Keratinocyte (primary cell): ENCODE results near the gene BAZ2B. TPM values are rescaled to one million over a fixed set of nuclear protein-coding genes. Genes with fewer than 3 reads are reported as not detected.

Experiments used
- DNase-seq: peaks from one replicate; pipeline ENCODE4 v3.0.0-alpha.2; 2011; ENCODE audit warnings: low read depth, missing footprints, low spot score
- FAIRE-seq: peaks from 2 replicates; lab custom pipeline; 2011; peaks lifted over from hg19 to GRCh38; lab: Jason Lieb, UNC
- H2AFZ ChIP-seq: 2 replicates; pipeline ENCODE4 v1.6.0; 2012; ENCODE audit warnings: low read length, control low read depth, inconsistent platforms; ENCODE audit not compliant: control insufficient read depth
- H3K27ac ChIP-seq: 2 replicates; pipeline ENCODE4 v1.5.1; 2011; ENCODE audit warnings: low read length; ENCODE audit not compliant: control insufficient read depth, insufficient read depth
- H3K27me3 ChIP-seq: 3 replicates; pipeline ENCODE4 v1.6.0; 2011; ENCODE audit warnings: low read length; ENCODE audit not compliant: control insufficient read depth, insufficient read depth; ENCODE audit errors: extremely low read depth
- H3K36me3 ChIP-seq, 2 experiments: 2 replicates in 1 of 2; 3 replicates in 1 of 2; pipeline ENCODE4 v1.5.1; 2011; ENCODE audit warnings: low read length in 2 of 2, mild to moderate bottlenecking in 1 of 2; ENCODE audit not compliant: control insufficient read depth in 2 of 2, insufficient read depth in 2 of 2; ENCODE audit errors: extremely low read depth in 1 of 2
- H3K4me1 ChIP-seq: 3 replicates; pipeline ENCODE4 v1.5.1; 2011; ENCODE audit warnings: low read length; ENCODE audit not compliant: control insufficient read depth, insufficient read depth; ENCODE audit errors: extremely low read depth
- H3K4me2 ChIP-seq: 3 replicates; pipeline ENCODE4 v1.6.0; 2011; ENCODE audit warnings: low read depth, low read length; ENCODE audit not compliant: control insufficient read depth, insufficient read depth; ENCODE audit errors: extremely low read depth
- H3K4me3 ChIP-seq, 3 experiments: fragments of 200-600 bp in 1 of 3; sonication (generic) in 1 of 3; 2 replicates in 2 of 3; 3 replicates in 1 of 3; pipeline ENCODE4 v1.5.1; 2011 to 2016; ENCODE audit warnings: low read length in 3 of 3, mild to moderate bottlenecking in 3 of 3, control low read depth in 2 of 3, inconsistent platforms in 1 of 3, low read depth in 1 of 3, mixed read lengths in 1 of 3, mixed run types in 1 of 3, moderate library complexity in 1 of 3; ENCODE audit not compliant: control insufficient read depth in 2 of 3, insufficient read depth in 2 of 3; ENCODE audit errors: extremely low read depth in 1 of 3
- H3K79me2 ChIP-seq: 2 replicates; pipeline ENCODE4 v1.6.0; 2012; ENCODE audit warnings: low read length; ENCODE audit not compliant: control insufficient read depth, insufficient read depth
- H3K9ac ChIP-seq: 3 replicates; pipeline ENCODE4 v1.6.0; 2011; ENCODE audit warnings: low read length; ENCODE audit not compliant: control insufficient read depth, insufficient read depth; ENCODE audit errors: extremely low read depth
- H3K9me1 ChIP-seq: 3 replicates; pipeline ENCODE4 v1.6.0; 2011; ENCODE audit warnings: low read length; ENCODE audit not compliant: control insufficient read depth, insufficient read depth; ENCODE audit errors: extremely low read depth
- H3K9me3 ChIP-seq: 2 replicates; pipeline ENCODE4 v1.5.1; 2012; ENCODE audit warnings: low read depth, low read length; ENCODE audit not compliant: control insufficient read depth
- H4K20me1 ChIP-seq: 3 replicates; pipeline ENCODE4 v1.6.0; 2011; ENCODE audit warnings: low read length; ENCODE audit not compliant: control insufficient read depth, insufficient read depth; ENCODE audit errors: extremely low read depth
- CTCF ChIP-seq, 3 experiments: IDR thresholded peaks in 1 of 3; conservative IDR thresholded peaks in 1 of 3; optimal IDR thresholded peaks in 1 of 3; 2 replicates in 2 of 3; 3 replicates in 1 of 3; pipeline versions ENCODE3 to v1.5.1; 2011; ENCODE audit warnings: low read length in 3 of 3, mild to moderate bottlenecking in 3 of 3, moderate library complexity in 2 of 3, control low read depth in 1 of 3, inconsistent platforms in 1 of 3; ENCODE audit not compliant: insufficient read depth in 2 of 3; ENCODE audit errors: extremely low read depth in 1 of 3
- EZH2 ChIP-seq: IDR thresholded peaks from one replicate; pipeline ENCODE4 v1.6.1; 2012; ENCODE audit warnings: inconsistent platforms, mild to moderate bottlenecking, low read length, moderate library complexity
- dilution Hi-C: fragments of 300-500 bp; cut with MboI; formaldehyde crosslinking; loops from one replicate; pipeline ENCODE4 v1.7.0; 2020; ENCODE audit warnings: low sequenced_read_pairs; ENCODE audit not compliant: extremely low pct_ligation_motif_present
- polyA plus RNA-seq, 5 experiments: library from polyadenylated mRNA; depleted of rRNA in 3 of 5; stranded (reverse) in 3 of 5; stranded (forward) in 1 of 5; unstranded in 1 of 5; fragments of >200 nt; gene quantifications; 1 replicate in 1 of 5; 2 replicates in 3 of 5; 3 replicates in 1 of 5; pipeline versions ENCODE4 v1.2.1 to v1.2.3, GENCODE V29; 2011 to 2012; ENCODE audit warnings: missing spikeins in 2 of 5, low read depth in 1 of 5, low replicate concordance in 1 of 5

The BAZ2B gene
- polyA plus RNA-seq, 1 donor (not counting 4 experiments of a cell fraction or from before 2014, with no cell fraction given) = 27.0 TPM

DNA sequence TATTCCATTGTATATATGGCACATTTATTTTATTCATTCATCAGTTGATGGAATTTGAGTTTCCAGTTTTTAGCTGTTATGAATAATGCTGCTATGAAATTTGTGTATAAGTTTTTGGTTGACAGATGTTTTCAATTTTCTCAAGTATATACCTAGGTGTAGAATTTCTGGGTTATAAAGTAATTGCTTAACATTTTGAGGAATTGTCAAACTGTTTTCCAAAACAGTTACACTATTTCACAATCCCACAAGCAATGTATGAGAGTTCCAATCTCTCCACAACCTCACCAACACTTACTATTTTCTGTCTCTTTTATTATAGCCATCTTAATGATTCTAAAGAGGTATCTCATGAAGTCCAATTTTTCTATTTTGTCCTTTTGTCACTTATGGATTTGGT is 317.4 kb downstream of the BAZ2B start:
- H3K79me2 ChIP-seq = no peaks in the 10 kb centered on the region
- no peaks in the 10 kb centered on the region for H3K36me3 ChIP-seq
- H3K27me3 ChIP-seq = no peaks in the 10 kb centered on the region
- no peak overlapping the region for H3K27ac ChIP-seq
- H3K4me1 ChIP-seq = no peaks in the 10 kb centered on the region
- no peaks in the 10 kb centered on the region for H4K20me1 ChIP-seq
- no peaks in the 10 kb centered on the region for H3K9me3 ChIP-seq
- H3K9me1 ChIP-seq = no peaks in the 10 kb centered on the region
- dilution Hi-C loops = no loop called here
- H3K4me2 ChIP-seq = no peak overlapping the region
- H3K9ac ChIP-seq = no peak overlapping the region
- FAIRE-seq (no peak), DNase-seq (no peak)
- no peak overlapping the region for H3K4me3 ChIP-seq
- H2AFZ ChIP-seq = no peak overlapping the region
- TF ChIP-seq CTCF (optimal IDR thresholded peaks at IDR 0.05 in 1 of 3, IDR thresholded peaks at IDR 0.05 in 1 of 3, conservative IDR thresholded peaks at IDR 0.05 in 1 of 3; ENCODE audit: extremely low read depth in 1 of 3, insufficient read depth in 2 of 3, low read length in 3 of 3) (no peak), EZH2 (no peak)

GRCh38 chr2:159297042-159297707 is 319.2 kb downstream of the BAZ2B start:
- H3K4me3 ChIP-seq = no peak overlapping the region
- FAIRE-seq = no peak
- no peaks in the 10 kb centered on the region for H3K9me3 ChIP-seq
- no peaks in the 10 kb centered on the region for H3K79me2 ChIP-seq
- no peak overlapping the region for H2AFZ ChIP-seq
- no peaks in the 10 kb centered on the region for H4K20me1 ChIP-seq
- H3K4me1 ChIP-seq = no peaks in the 10 kb centered on the region
- H3K4me2 ChIP-seq = no peak overlapping the region
- no peak overlapping the region for H3K9ac ChIP-seq
- H3K9me1 ChIP-seq = no peaks in the 10 kb centered on the region
- dilution Hi-C loops = no loop called here
- DNase-seq = no peak
- H3K27me3 ChIP-seq = no peaks in the 10 kb centered on the region
- H3K36me3 ChIP-seq = no peaks in the 10 kb centered on the region
- H3K27ac ChIP-seq = no peak overlapping the region
- no peak for TF ChIP-seq EZH2

DNA sequence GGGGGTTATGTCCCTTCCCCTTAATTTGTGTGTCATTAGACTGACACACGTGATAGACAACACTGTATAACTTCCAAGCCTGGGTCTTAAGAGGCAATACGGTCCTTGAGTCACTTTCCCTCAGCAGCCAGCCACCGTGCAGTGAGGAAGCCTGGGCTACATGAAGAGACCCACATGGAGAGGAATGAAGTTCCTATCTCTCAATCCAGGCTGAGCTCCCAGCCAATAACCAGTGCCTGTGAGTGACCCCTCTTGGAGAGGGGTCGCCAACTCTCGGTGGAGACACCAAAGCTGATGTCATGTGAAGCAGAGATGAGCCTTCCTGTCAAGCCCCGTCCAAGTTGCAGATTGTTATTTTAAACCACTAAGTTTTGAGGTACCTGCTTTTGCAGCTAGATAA is 324.2 kb downstream of the BAZ2B start:
- TF ChIP-seq CTCF (optimal IDR thresholded peaks at IDR 0.05 in 1 of 3, IDR thresholded peaks at IDR 0.05 in 1 of 3, conservative IDR thresholded peaks at IDR 0.05 in 1 of 3; ENCODE audit: extremely low read depth in 1 of 3, insufficient read depth in 2 of 3, low read length in 3 of 3) = no peak
- TF ChIP-seq EZH2 = no peak
- H3K9me3 ChIP-seq = no peaks in the 10 kb centered on the region
- H3K27ac ChIP-seq = no peak overlapping the region
- H3K4me3 ChIP-seq = no peak overlapping the region
- H3K9me1 ChIP-seq = no peaks in the 10 kb centered on the region
- no peaks in the 10 kb centered on the region for H3K36me3 ChIP-seq
- H3K4me1 ChIP-seq = peaks cover 13% of the 10 kb centered on the region
- no peak overlapping the region for H2AFZ ChIP-seq
- no peak overlapping the region for H3K9ac ChIP-seq
- DNase-seq (no peak), FAIRE-seq (no peak)
- no peaks in the 10 kb centered on the region for H4K20me1 ChIP-seq
- no peaks in the 10 kb centered on the region for H3K27me3 ChIP-seq
- no peak overlapping the region for H3K4me2 ChIP-seq
- dilution Hi-C loops = no loop called here
- no peaks in the 10 kb centered on the region for H3K79me2 ChIP-seq
